Endodermal cell (in vitro differentiated cells): Measurements from ENCODE around the gene QRSL1. TPM values are rescaled to one million over a fixed set of nuclear protein-coding genes. Genes with fewer than 3 reads are reported as not detected.
"Not testable (repeated sequence)": the region's sequence is repeated elsewhere in the genome, so short reads cannot be mapped to it uniquely, and the experiment has no call there.

Experiments used
- DNase-seq: peaks from one replicate; pipeline ENCODE4 v3.0.0-alpha.2; 2017
- H3K27ac ChIP-seq: 2 replicates; pipeline ENCODE4 v1.5.1; 2013; ENCODE audit warnings: mild to moderate bottlenecking, low read depth, low read length, moderate library complexity
- H3K27me3 ChIP-seq: 2 replicates; pipeline ENCODE4 v1.6.1; 2013; ENCODE audit warnings: mild to moderate bottlenecking, low read length, moderate library complexity; ENCODE audit not compliant: insufficient read depth, control insufficient read depth, poor library complexity, severe bottlenecking
- H3K36me3 ChIP-seq: 2 replicates; pipeline ENCODE4 v1.7.0; 2013; ENCODE audit warnings: mild to moderate bottlenecking, low read length, moderate library complexity; ENCODE audit not compliant: control insufficient read depth, insufficient read depth
- H3K4me1 ChIP-seq: one replicate; pipeline ENCODE4 v1.7.0; 2013; ENCODE audit warnings: low read length; ENCODE audit not compliant: control insufficient read depth, insufficient read depth
- H3K4me3 ChIP-seq: 2 replicates; pipeline ENCODE4 v1.5.1; 2013; ENCODE audit warnings: mild to moderate bottlenecking, low read length, moderate library complexity
- H3K9ac ChIP-seq: 2 replicates; pipeline ENCODE4 v1.6.1; 2013; ENCODE audit warnings: mild to moderate bottlenecking, low read length, moderate library complexity; ENCODE audit not compliant: poor library complexity, severe bottlenecking; ENCODE audit errors: extremely low read depth
- H3K9me3 ChIP-seq: 2 replicates; pipeline ENCODE4 v1.6.1; 2013; ENCODE audit warnings: mild to moderate bottlenecking, low read length, moderate library complexity; ENCODE audit not compliant: control insufficient read depth
- H3K27ac Mint-ChIP-seq: 2 replicates; pipeline ENCODE4 v1.8.0; 2020; ENCODE audit warnings: mixed read lengths
- H3K27me3 Mint-ChIP-seq: 2 replicates; pipeline ENCODE4 v1.8.0; 2021; ENCODE audit warnings: mild to moderate bottlenecking, mixed read lengths; ENCODE audit not compliant: insufficient read depth
- H3K36me3 Mint-ChIP-seq: 2 replicates; pipeline ENCODE4 v1.8.0; 2020; ENCODE audit warnings: low read depth, mixed read lengths
- H3K4me1 Mint-ChIP-seq: 2 replicates; pipeline ENCODE4 v1.8.0; 2020; ENCODE audit warnings: mixed read lengths
- H3K4me3 Mint-ChIP-seq: 2 replicates; pipeline ENCODE4 v1.8.0; 2020; ENCODE audit warnings: mild to moderate bottlenecking, moderate library complexity, mixed read lengths
- H3K9me3 Mint-ChIP-seq: 2 replicates; pipeline ENCODE4 v1.8.0; 2020; ENCODE audit warnings: mild to moderate bottlenecking, mixed read lengths
- WGBS, 2 experiments: methylation state at CpG; one replicate each; pipeline versions ENCODE4 v1.1.5 to v1.1.7; 2013; ENCODE audit warnings: missing lambda C conversion rate in 2 of 2, mixed read lengths in 1 of 2; ENCODE audit not compliant: insufficient coverage in 1 of 2, insufficient read length in 1 of 2; 5-methylcytosine and 5-hydroxymethylcytosine counted together
- total RNA-seq, 2 donors: library from RNA; stranded (reverse); fragmentation: NEBNext Ultra II Directional in 1 of 2; extraction: Animal tissue kit (Norgen Biotek cat#: 25700) in 1 of 2; gene quantifications; 2 replicates in 1 of 2; 3 replicates in 1 of 2; pipeline ENCODE4 v1.2.1, GENCODE V29; 2021
- TF ChIP-seq, protein P1 (sequence below): fragments of 200-600 bp; sonication (generic); conservative IDR thresholded peaks from 2 replicates; pipeline ENCODE4 v1.5.0; 2021; ENCODE audit warnings: antibody characterized with exemption, mild to moderate bottlenecking

The QRSL1 gene
- total RNA-seq, 2 donors from 2014 or later, result 10.8 to 12.7 TPM

DNA sequence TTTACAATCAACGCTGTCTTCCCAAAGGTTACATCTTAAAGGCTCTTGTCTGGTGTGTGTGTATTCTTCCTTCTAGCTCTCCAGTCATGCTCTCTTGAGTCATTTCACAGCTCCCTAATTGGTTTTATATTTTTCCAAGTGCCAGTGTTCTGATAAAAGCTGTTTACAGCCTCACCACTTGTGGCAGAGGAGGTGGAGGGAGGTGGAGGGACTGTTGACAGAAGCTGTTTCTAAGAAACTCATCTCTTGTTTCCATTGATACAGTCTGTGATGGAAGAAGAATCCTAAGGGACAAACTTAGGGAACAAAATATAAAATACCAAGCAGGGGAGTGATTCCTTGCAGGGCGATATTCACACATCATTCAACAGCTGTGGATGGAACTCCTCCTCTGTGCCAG, 64.0 kb downstream of the QRSL1 start:
- no peaks in the 10 kb centered on the region for H3K4me1 ChIP-seq
- no peaks in the 10 kb centered on the region for H3K27me3 Mint-ChIP-seq
- H3K27me3 ChIP-seq, result no peaks in the 10 kb centered on the region
- H3K9ac ChIP-seq, result no peak overlapping the region
- no peak overlapping the region for H3K27ac Mint-ChIP-seq
- H3K36me3 ChIP-seq, result no peaks in the 10 kb centered on the region
- TF ChIP-seq, protein P1, sequence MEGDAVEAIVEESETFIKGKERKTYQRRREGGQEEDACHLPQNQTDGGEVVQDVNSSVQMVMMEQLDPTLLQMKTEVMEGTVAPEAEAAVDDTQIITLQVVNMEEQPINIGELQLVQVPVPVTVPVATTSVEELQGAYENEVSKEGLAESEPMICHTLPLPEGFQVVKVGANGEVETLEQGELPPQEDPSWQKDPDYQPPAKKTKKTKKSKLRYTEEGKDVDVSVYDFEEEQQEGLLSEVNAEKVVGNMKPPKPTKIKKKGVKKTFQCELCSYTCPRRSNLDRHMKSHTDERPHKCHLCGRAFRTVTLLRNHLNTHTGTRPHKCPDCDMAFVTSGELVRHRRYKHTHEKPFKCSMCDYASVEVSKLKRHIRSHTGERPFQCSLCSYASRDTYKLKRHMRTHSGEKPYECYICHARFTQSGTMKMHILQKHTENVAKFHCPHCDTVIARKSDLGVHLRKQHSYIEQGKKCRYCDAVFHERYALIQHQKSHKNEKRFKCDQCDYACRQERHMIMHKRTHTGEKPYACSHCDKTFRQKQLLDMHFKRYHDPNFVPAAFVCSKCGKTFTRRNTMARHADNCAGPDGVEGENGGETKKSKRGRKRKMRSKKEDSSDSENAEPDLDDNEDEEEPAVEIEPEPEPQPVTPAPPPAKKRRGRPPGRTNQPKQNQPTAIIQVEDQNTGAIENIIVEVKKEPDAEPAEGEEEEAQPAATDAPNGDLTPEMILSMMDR, result no peak
- no peaks in the 10 kb centered on the region for H3K36me3 Mint-ChIP-seq
- DNase-seq, result no peak
- H3K27ac ChIP-seq, result no peak overlapping the region
- H3K4me1 Mint-ChIP-seq, result peaks cover 4% of the 10 kb centered on the region
- no peak overlapping the region for H3K4me3 Mint-ChIP-seq
- H3K4me3 ChIP-seq, result no peak overlapping the region
- WGBS, 2 experiments, result 87 to 100% methylated on average over 2 of the region's 2 CpGs
- no peaks in the 10 kb centered on the region for H3K9me3 Mint-ChIP-seq
- no peaks in the 10 kb centered on the region for H3K9me3 ChIP-seq

DNA sequence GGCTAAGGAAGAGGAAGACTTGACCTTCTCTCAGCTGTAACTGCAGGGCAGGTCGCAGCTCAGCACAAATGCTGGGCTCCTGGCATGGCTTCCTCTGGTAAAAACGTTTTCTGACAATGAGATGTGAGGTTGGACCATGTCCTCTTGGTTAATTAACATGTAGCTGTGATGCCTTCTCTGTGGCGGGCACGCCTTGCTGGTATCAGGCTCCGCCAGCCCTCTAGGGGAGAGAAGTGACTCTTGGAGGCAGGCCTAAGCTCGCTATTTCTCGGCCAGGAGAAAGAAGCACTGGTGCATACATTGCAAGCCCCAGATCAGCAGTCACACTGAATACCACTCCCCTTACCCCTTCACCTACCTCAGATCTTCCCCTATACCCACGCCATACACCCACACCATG, 65.0 kb downstream of the QRSL1 start:
- H3K4me3 ChIP-seq, result no peak overlapping the region
- no peaks in the 10 kb centered on the region for H3K36me3 Mint-ChIP-seq
- no peaks in the 10 kb centered on the region for H3K36me3 ChIP-seq
- H3K4me1 Mint-ChIP-seq, result peaks cover 4% of the 10 kb centered on the region
- H3K27me3 Mint-ChIP-seq, result no peaks in the 10 kb centered on the region
- no peaks in the 10 kb centered on the region for H3K9me3 ChIP-seq
- H3K9ac ChIP-seq, result no peak overlapping the region
- 56 to 81% methylated on average over 3 to 8 of the region's 8 CpGs for WGBS, 2 experiments
- no peak overlapping the region for H3K27ac ChIP-seq
- H3K9me3 Mint-ChIP-seq, result no peaks in the 10 kb centered on the region
- H3K4me3 Mint-ChIP-seq, result no peak overlapping the region
- no peak overlapping the region for H3K27ac Mint-ChIP-seq
- no peaks in the 10 kb centered on the region for H3K27me3 ChIP-seq
- TF ChIP-seq, protein P1, result peak; percentile 20
- no peaks in the 10 kb centered on the region for H3K4me1 ChIP-seq
- peak; percentile 62 for DNase-seq

DNA sequence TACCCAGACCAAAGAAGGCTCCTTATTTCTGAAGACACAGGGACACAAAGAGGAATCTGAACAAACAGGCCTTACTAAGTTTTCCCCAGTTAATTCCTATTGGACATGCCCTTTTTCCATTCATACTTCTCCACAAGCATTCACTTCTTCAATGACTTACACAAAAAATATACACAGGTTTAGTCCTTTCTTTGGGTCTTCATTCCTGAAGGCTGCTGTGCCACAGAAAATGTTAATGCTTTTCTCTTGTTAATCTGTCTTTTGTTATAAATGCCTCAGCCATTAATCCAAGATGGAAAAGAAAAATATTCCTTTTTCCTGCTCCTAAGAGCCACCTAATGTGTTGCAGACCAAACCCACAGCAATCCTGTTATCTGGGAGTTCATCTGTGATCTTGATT, 71.2 kb downstream of the QRSL1 start:
- H3K9ac ChIP-seq, result no peak overlapping the region
- peaks cover 2% of the 10 kb centered on the region for H3K36me3 Mint-ChIP-seq
- H3K27ac Mint-ChIP-seq, result no peak overlapping the region

DNA sequence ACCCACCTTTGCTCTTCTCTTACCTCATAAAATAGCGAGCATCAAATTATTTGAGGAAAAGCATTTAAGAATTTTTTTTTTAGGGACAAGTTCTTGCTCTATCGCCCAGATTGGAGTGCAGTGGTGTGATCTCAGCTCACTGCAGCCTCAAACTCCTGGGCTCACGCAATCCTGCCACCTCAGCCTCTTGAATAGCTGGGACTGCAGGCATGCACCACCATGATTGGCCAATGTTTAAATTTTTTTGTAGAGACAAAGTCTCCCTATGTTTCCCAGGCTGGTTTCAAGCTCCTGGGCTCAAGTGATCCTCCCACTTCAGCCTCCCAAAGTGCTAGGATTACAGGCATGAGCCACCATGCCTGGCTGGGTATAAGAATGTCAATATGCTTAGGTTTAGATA, 71.8 kb downstream of the QRSL1 start:
- not testable (repeated sequence) for H3K4me3 ChIP-seq, H3K27ac Mint-ChIP-seq, H3K4me3 Mint-ChIP-seq, DNase-seq, H3K36me3 ChIP-seq, H3K36me3 Mint-ChIP-seq, H3K27me3 ChIP-seq, H3K4me1 ChIP-seq, H3K4me1 Mint-ChIP-seq, H3K27me3 Mint-ChIP-seq, H3K27ac ChIP-seq, H3K9ac ChIP-seq
- whole genome bisulfite sequencing, 2 experiments, result 91 to 98% methylated on average over 3 of the region's 3 CpGs
- peaks cover 20% of the 10 kb centered on the region for H3K9me3 Mint-ChIP-seq
- H3K9me3 ChIP-seq, result peaks cover 17% of the 10 kb centered on the region

More for the DNA sequence above, 71.2 kb downstream of the QRSL1 start:
- Histone ChIP-seq H3K4me3 (no peak overlapping the region), H3K9me3 (peaks cover 11% of the 10 kb centered on the region), H3K27ac (no peak overlapping the region), H3K36me3 (no peaks in the 10 kb centered on the region), H3K4me1 (no peaks in the 10 kb centered on the region), H3K27me3 (no peaks in the 10 kb centered on the region)
- Mint-ChIP-seq H3K4me3 (no peak overlapping the region), H3K9me3 (peaks cover 14% of the 10 kb centered on the region), H3K4me1 (no peaks in the 10 kb centered on the region), H3K27me3 (no peaks in the 10 kb centered on the region)
- TF ChIP-seq, protein P1, result no peak
- DNase-seq, result no peak
